Endothelial cell (in vitro differentiated cells): ENCODE results near the gene ASCL3. TPM values are rescaled to one million over a fixed set of nuclear protein-coding genes. Genes with fewer than 3 reads are reported as not detected.
"Not testable (repeated sequence)": the region's sequence is repeated elsewhere in the genome, so short reads cannot be mapped to it uniquely, and the experiment has no call there.

Source experiments
- DNase-seq: peaks from one replicate; pipeline ENCODE4 v3.0.0; 2021; ENCODE audit warnings: low spot score
- H3K27ac Mint-ChIP-seq: one replicate; pipeline ENCODE4 v1.8.0; 2021; ENCODE audit warnings: mixed read lengths, inconsistent platforms; ENCODE audit not compliant: unreplicated experiment
- H3K27me3 Mint-ChIP-seq: one replicate; pipeline ENCODE4 v1.8.0; 2021; ENCODE audit warnings: mild to moderate bottlenecking, moderate library complexity, mixed read lengths, inconsistent platforms; ENCODE audit not compliant: unreplicated experiment
- H3K36me3 Mint-ChIP-seq: one replicate; pipeline ENCODE4 v1.8.0; 2021; ENCODE audit warnings: mild to moderate bottlenecking, low read depth, mixed read lengths, inconsistent platforms; ENCODE audit not compliant: unreplicated experiment
- H3K4me1 Mint-ChIP-seq: one replicate; pipeline ENCODE4 v1.8.0; 2021; ENCODE audit warnings: mild to moderate bottlenecking, mixed read lengths, inconsistent platforms; ENCODE audit not compliant: unreplicated experiment
- H3K4me3 Mint-ChIP-seq: one replicate; pipeline ENCODE4 v1.8.0; 2021; ENCODE audit warnings: mild to moderate bottlenecking, mixed read lengths, inconsistent platforms; ENCODE audit not compliant: unreplicated experiment
- H3K9me3 Mint-ChIP-seq: one replicate; pipeline ENCODE4 v1.8.0; 2021; ENCODE audit warnings: mixed read lengths, inconsistent platforms; ENCODE audit not compliant: unreplicated experiment
- CTCF ChIP-seq: fragments of 200-600 bp; sonication (generic); IDR thresholded peaks from one replicate; pipeline ENCODE4 v1.5.0; 2021; ENCODE audit warnings: antibody characterized with exemption; ENCODE audit not compliant: unreplicated experiment
- total RNA-seq: library from RNA; stranded (reverse); fragmentation: NEBNext Ultra II Directional; extraction: Animal tissue kit (Norgen Biotek cat#: 25700); gene quantifications from one replicate; pipeline ENCODE4 v1.2.1, GENCODE V29; 2021; ENCODE audit not compliant: unreplicated experiment

The ASCL3 gene
- total RNA-seq, 1 donor from 2014 or later: not detected

- Mint-ChIP-seq H3K4me3 (no peak overlapping the region), H3K36me3 (no peaks in the 10 kb centered on the region), H3K9me3 (no peaks in the 10 kb centered on the region), H3K4me1 (no peaks in the 10 kb centered on the region), H3K27ac (no peak overlapping the region), H3K27me3 (no peaks in the 10 kb centered on the region)
- TF ChIP-seq CTCF: no peak
- DNase-seq: no peak
These were observed 4.6 kb upstream of the ASCL3 start for GRCh38 chr11:8947230-8947943.

- Mint-ChIP-seq H3K27ac (no peak overlapping the region), H3K9me3 (no peaks in the 10 kb centered on the region)
These were observed 1.3 kb downstream of the ASCL3 start for GRCh38 chr11:8941341-8942103.

GRCh38 chr11:8937659-8938058 is 5.2 kb downstream of the ASCL3 start:
- Mint-ChIP-seq H3K4me1 (peaks cover 15% of the 10 kb centered on the region), H3K27ac (no peak overlapping the region), H3K27me3 (no peaks in the 10 kb centered on the region), H3K36me3 (no peaks in the 10 kb centered on the region), H3K4me3 (no peak overlapping the region), H3K9me3 (no peaks in the 10 kb centered on the region)
- DNase-seq: no peak
- no peak for TF ChIP-seq CTCF

More at GRCh38 chr11:8941341-8942103, 1.3 kb downstream of the ASCL3 start:
- no peak for TF ChIP-seq CTCF
- no peak overlapping the region for H3K4me3 Mint-ChIP-seq
- DNase-seq: no peak
- H3K4me1 Mint-ChIP-seq: peaks cover 8% of the 10 kb centered on the region
- no peaks in the 10 kb centered on the region for H3K27me3 Mint-ChIP-seq
- no peaks in the 10 kb centered on the region for H3K36me3 Mint-ChIP-seq

GRCh38 chr11:8937159-8937558 is 5.7 kb downstream of the ASCL3 start:
- no peak overlapping the region for H3K4me3 Mint-ChIP-seq

GRCh38 chr11:8935789-8936188 is 7.0 kb downstream of the ASCL3 start:
- not testable (repeated sequence) for H3K27ac Mint-ChIP-seq, H3K4me3 Mint-ChIP-seq, DNase-seq

More at GRCh38 chr11:8937159-8937558, 5.7 kb downstream of the ASCL3 start:
- TF ChIP-seq CTCF: no peak
- H3K4me1 Mint-ChIP-seq: peaks cover 19% of the 10 kb centered on the region
- no peaks in the 10 kb centered on the region for H3K9me3 Mint-ChIP-seq
- H3K27me3 Mint-ChIP-seq: no peaks in the 10 kb centered on the region
- no peaks in the 10 kb centered on the region for H3K36me3 Mint-ChIP-seq
- DNase-seq: no peak
- H3K27ac Mint-ChIP-seq: no peak overlapping the region

More at GRCh38 chr11:8935789-8936188, 7.0 kb downstream of the ASCL3 start:
- not testable (repeated sequence) for H3K27me3 Mint-ChIP-seq, H3K36me3 Mint-ChIP-seq, H3K9me3 Mint-ChIP-seq
- peaks cover 10% of the 10 kb centered on the region for H3K4me1 Mint-ChIP-seq
